Psoas muscle (tissue), 8 donors: Measurements from ENCODE around the gene MAGEC1. TPM values are rescaled to one million over a fixed set of nuclear protein-coding genes. Genes with fewer than 3 reads are reported as not detected.
"Not testable (repeated sequence)": the region's sequence is repeated elsewhere in the genome, so short reads cannot be mapped to it uniquely, and the experiment has no call there.

ENCODE experiments used
- ATAC-seq, 4 donors: fragments of 200-7000 bp; cut with Tn5 transposase; one replicate each; pipeline ENCODE4 v1.9.1; 2020; ENCODE audit warnings: moderate library complexity in 3 of 4, mild to moderate bottlenecking in 2 of 4
- DNase-seq, 2 donors: peaks; one replicate each; pipeline ENCODE4 v3.0.0-alpha.2; 2020
- H3K27ac ChIP-seq: fragments of 200-600 bp; one replicate; pipeline ENCODE4 v1.8.0; 2022
- H3K27me3 ChIP-seq, 3 donors: fragments of 200-600 bp in 1 of 3; one replicate each; pipeline versions ENCODE4 v1.6.1 to v1.8.0; 2013 to 2022; ENCODE audit warnings: low read length in 2 of 3, mild to moderate bottlenecking in 2 of 3, moderate library complexity in 1 of 3; ENCODE audit not compliant: insufficient read depth in 3 of 3
- H3K36me3 ChIP-seq, 2 donors: fragments of 200-600 bp in 1 of 2; one replicate each; pipeline versions ENCODE4 v1.6.1 to v1.8.0; 2013 to 2022; ENCODE audit warnings: low read depth in 1 of 2, mild to moderate bottlenecking in 1 of 2, moderate library complexity in 1 of 2; ENCODE audit not compliant: insufficient read depth in 1 of 2
- H3K4me1 ChIP-seq: fragments of 200-600 bp; one replicate; pipeline ENCODE4 v1.8.0; 2022
- H3K4me3 ChIP-seq: fragments of 200-600 bp; one replicate; pipeline ENCODE4 v1.8.0; 2022; ENCODE audit warnings: mild to moderate bottlenecking
- H3K9me3 ChIP-seq: fragments of 200-600 bp; one replicate; pipeline ENCODE4 v1.8.0; 2022
- CTCF ChIP-seq: fragments of 200-600 bp; IDR thresholded peaks from one replicate; pipeline ENCODE4 v1.8.0; 2022; ENCODE audit warnings: antibody characterized with exemption
- WGBS, 3 donors: extraction: QIAGEN DNeasy Blood & Tissue Kit; methylation state at CpG; one replicate each; pipeline versions ENCODE4 v1.1.6 to v1.1.7; 2013; 5-methylcytosine and 5-hydroxymethylcytosine counted together
- intact Hi-C, 2 donors: fragments of 100-400 bp; cut with DNase I; formaldehyde crosslinking; loops; one replicate each; pipeline versions ENCODE4 v1.11.0 to v1.14.2; 2022
- long read RNA-seq, 2 donors: library from polyadenylated mRNA; unstranded; transcript quantifications; one replicate each; pipeline ENCODE4 v2.0.0, GENCODE V29; 2021
- polyA plus RNA-seq, 3 donors: library from polyadenylated mRNA; stranded (reverse); fragments of 200-250 nt; gene quantifications; one replicate each; pipeline ENCODE4 v1.2.3, GENCODE V29; 2013
- total RNA-seq, 4 donors: library from RNA; stranded (reverse); fragmentation: NEBNext Ultra II Directional in 2 of 4; extraction: Animal tissue kit (Norgen Biotek cat#: 25700) in 2 of 4; gene quantifications; one replicate each; pipeline versions ENCODE4 v1.2.1 to v1.2.4, GENCODE V29; 2021 to 2023
- donor health status: healthy with polysubstance abuse.
- donor health status: DM: no; HTN: no; CAD: no; lungs with moderate emphysema.
- donor health status: Bipolar disorder and iron deficiency.
- donor health status: healthy.
- donor health status: DM: yes; HTN: yes; CAD: no.
- donor health status: DM: no; HTN: no; CAD: no.
- donor health status: DM: no; HTN: no; CAD: no.
- donor health status: DM: yes; HTN: yes; CAD: no.

MAGEC1 gene
- total RNA-seq (not detected), polyA plus RNA-seq (not detected)
- long read RNA-seq, donor 1 = 0 reads
- long read RNA-seq, donor 2 = 0 reads

GRCh38 chrX:141903400-141904155 is at the start of gene MAGEC1:
Gene MAGEC1 (plus strand): TSS chrX:141903894. CDS start chrX:141905073, 1,179 bp downstream.
- 83 to 92% (median 90%) methylated on average over 19 to 25 of the region's 25 CpGs for WGBS, 3 donors
- ATAC-seq = no peak
- Histone ChIP-seq H3K36me3 (no peaks in the 10 kb centered on the region), H3K4me1 (no peaks in the 10 kb centered on the region), H3K4me3 (no peak within 1 kb of the TSS), H3K27ac (no peak within 1 kb of the TSS), H3K27me3 (no peaks in the 10 kb centered on the region), H3K9me3 (no peaks in the 10 kb centered on the region)
- DNase-seq = no peak
- intact Hi-C loops = no loop called here
- TF ChIP-seq CTCF = no peak

- TF ChIP-seq CTCF = no peak
- intact Hi-C loops = no loop called here
- H3K9me3 ChIP-seq = peaks cover 3% of the 10 kb centered on the region
- no peaks in the 10 kb centered on the region for H3K4me1 ChIP-seq
- no peak overlapping the region for H3K4me3 ChIP-seq
- no peaks in the 10 kb centered on the region for H3K27me3 ChIP-seq
- H3K27ac ChIP-seq = no peak overlapping the region
- 30 to 48% (median 45%) methylated on average over 3 of the region's 3 CpGs for WGBS, 3 donors
- ATAC-seq (no peak), DNase-seq (no peak)
- H3K36me3 ChIP-seq = no peaks in the 10 kb centered on the region
These were observed 46.2 kb upstream of the MAGEC1 start for GRCh38 chrX:141857479-141857878.

- TF ChIP-seq CTCF = no peak
- H3K27ac ChIP-seq = no peak overlapping the region
- no peak overlapping the region for H3K4me3 ChIP-seq
- 50 to 71% (median 58%) methylated on average over 5 of the region's 5 CpGs for WGBS, 3 donors
- ATAC-seq (no peak), DNase-seq (no peak)
- no peaks in the 10 kb centered on the region for H3K36me3 ChIP-seq
- intact Hi-C loops = no loop called here
- no peaks in the 10 kb centered on the region for H3K9me3 ChIP-seq
- no peaks in the 10 kb centered on the region for H3K27me3 ChIP-seq
- H3K4me1 ChIP-seq = no peaks in the 10 kb centered on the region
These were observed 24.1 kb upstream of the MAGEC1 start for GRCh38 chrX:141879616-141880015.

GRCh38 chrX:141888811-141889210 is 14.9 kb upstream of the MAGEC1 start:
- H3K4me1 ChIP-seq, H3K9me3 ChIP-seq, H3K27me3 ChIP-seq, H3K36me3 ChIP-seq, DNase-seq, H3K4me3 ChIP-seq, ATAC-seq, intact Hi-C loops, H3K27ac ChIP-seq: not testable (repeated sequence)
- 37 to 51% (median 38%) methylated on average over 5 of the region's 5 CpGs for WGBS, 3 donors

- ATAC-seq (no peak), DNase-seq (no peak)
- no peak for TF ChIP-seq CTCF
- no peaks in the 10 kb centered on the region for H3K36me3 ChIP-seq
- intact Hi-C loops = no loop called here
- H3K27me3 ChIP-seq = no peaks in the 10 kb centered on the region
- WGBS, 3 donors = 61 to 81% (median 80%) methylated on average over 6 to 7 of the region's 7 CpGs
- H3K27ac ChIP-seq = no peak overlapping the region
- H3K4me3 ChIP-seq = no peak overlapping the region
- no peaks in the 10 kb centered on the region for H3K4me1 ChIP-seq
- no peaks in the 10 kb centered on the region for H3K9me3 ChIP-seq
These were observed 9.0 kb upstream of the MAGEC1 start for GRCh38 chrX:141894733-141895132.
